ENCODE measurements around the gene RPL38.
A peak's percentile ranks its signal among the peaks of the same experiment; 100 is the strongest.

RPL38 gene

DNA sequence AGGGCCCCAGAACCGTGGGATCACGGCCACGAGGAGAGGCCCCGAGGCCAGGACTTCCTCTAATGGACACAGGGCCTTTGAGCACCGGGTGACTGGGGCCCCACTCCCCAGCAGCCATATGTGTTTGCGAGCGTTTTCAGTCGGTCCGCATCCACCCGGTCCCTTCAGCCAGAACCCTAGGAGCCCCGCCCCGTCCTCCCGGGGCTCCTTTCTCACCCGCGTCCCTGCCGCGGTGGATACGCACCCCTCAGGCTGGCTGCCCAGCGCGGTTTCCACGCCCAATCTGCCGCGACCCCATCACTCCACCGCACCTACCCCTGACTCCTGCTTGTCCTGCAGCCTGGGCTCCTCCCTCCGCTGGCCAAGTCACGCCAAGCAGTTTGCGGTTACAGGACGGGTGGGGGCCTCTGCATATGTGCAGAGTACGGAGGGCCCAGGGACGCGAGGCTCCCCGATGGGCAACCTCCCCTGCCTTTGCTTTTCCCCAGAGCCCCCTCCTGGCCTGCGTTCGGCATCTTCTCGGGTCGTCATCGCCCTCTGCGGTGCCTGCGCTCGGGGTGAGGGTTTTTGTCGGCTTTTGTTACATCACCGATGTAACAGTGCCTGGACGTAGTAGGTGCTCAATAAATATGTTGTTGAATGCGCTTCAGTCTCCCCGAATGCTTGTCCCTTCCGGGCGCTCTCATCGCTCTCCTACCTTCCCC is 8.9 kb downstream of the RPL38 start:
- H3K9me3 ChIP-seq (ENCODE audit: severe bottlenecking) = no peaks in the 10 kb centered on the region
- H3K27me3 ChIP-seq (ENCODE audit: insufficient read depth, low read depth, severe bottlenecking) = no peaks in the 10 kb centered on the region
- DNase-seq = no peak
- H3K27ac ChIP-seq = peak overlapping the region; percentile 75
- TF ChIP-seq CTCF (IDR thresholded peaks at IDR 0.05; ENCODE audit: low read depth, low read length) = no peak
- H3K36me3 ChIP-seq = peaks cover 63% of the 10 kb centered on the region
- H3K4me3 ChIP-seq (ENCODE audit: low read depth, low read length) = no peak overlapping the region

DNA sequence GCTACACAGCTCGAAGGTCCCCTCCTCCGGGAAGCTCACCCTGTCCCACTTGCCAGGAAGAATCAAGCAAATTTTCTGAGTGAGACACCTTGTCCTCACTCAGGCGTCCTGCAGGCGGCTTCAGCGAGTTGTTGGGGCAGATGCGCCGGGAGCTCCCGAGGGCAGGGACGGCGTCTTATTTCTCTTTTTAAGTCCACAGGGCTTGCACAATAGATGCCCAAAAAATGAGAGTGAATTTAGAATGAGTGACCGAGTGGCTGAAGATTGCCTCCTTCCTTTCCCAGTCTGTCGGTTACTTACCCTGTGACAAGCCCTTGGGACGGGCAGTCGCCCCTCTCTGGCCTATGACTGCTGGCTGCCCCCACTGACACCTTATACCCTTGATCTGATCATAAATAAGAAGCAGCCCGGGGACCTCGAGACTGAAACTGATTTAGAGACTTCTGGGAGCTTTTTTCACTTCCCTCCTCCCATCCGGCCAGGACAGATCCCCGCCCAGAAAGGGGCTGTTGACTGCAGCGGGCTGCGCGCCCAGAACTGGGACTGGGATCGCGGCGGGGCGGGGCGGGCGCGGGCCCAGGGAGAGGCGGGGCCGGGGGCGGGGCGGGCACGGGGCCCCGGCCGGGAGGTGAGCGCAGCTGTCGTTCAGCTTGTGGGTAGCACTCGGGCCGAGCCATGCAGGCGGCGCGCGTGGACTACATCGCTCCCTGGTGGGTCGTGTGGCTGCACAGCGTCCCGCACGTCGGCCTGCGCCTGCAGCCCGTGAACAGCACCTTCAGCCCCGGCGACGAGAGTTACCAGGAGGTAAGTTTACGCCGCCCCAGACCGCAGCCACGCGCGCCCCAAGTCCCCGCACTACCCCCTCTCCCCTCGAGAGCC is 9.7 kb downstream of the RPL38 start, which contains the start of gene TTYH2:
Gene TTYH2 (plus strand): TSS at position 659 of the 879 bp plus-strand sequence. CDS start 17 bp downstream, at position 676.
- Histone ChIP-seq H3K4me3 (ENCODE audit: low read depth, low read length) (peak within 1 kb of the TSS; percentile 64), H3K27ac (peak within 1 kb of the TSS; percentile 73)
- no peak for TF ChIP-seq CTCF (IDR thresholded peaks at IDR 0.05; ENCODE audit: low read depth, low read length)

GRCh38 chr17:74213861-74214391 is 10.4 kb downstream of the RPL38 start:
- peak overlapping the region; percentile 64 for H3K27ac ChIP-seq
- TF ChIP-seq CTCF (IDR thresholded peaks at IDR 0.05; ENCODE audit: low read depth, low read length) = no peak

More for the DNA sequence above, 9.7 kb downstream of the RPL38 start, which contains the start of gene TTYH2:
- Histone ChIP-seq H3K27me3 (ENCODE audit: insufficient read depth, low read depth, severe bottlenecking) (no peaks in the 10 kb centered on the region), H3K36me3 (peaks cover 58% of the 10 kb centered on the region), H3K9me3 (ENCODE audit: severe bottlenecking) (no peaks in the 10 kb centered on the region)
- peak; percentile 91 for DNase-seq

GRCh38 chr17:74214484-74215341 is 11.2 kb downstream of the RPL38 start:
- Histone ChIP-seq H3K36me3 (peaks cover 42% of the 10 kb centered on the region), H3K9me3 (ENCODE audit: severe bottlenecking) (no peaks in the 10 kb centered on the region), H3K27ac (peak overlapping the region; percentile 27), H3K27me3 (ENCODE audit: insufficient read depth, low read depth, severe bottlenecking) (no peaks in the 10 kb centered on the region), H3K4me3 (ENCODE audit: low read depth, low read length) (peak overlapping the region; percentile 64)
- peak; percentile 66 for DNase-seq
- TF ChIP-seq CTCF (IDR thresholded peaks at IDR 0.05; ENCODE audit: low read depth, low read length) = peak; percentile 18; the same call in 1 of the 2 replicates

More at GRCh38 chr17:74213861-74214391, 10.4 kb downstream of the RPL38 start:
- Histone ChIP-seq H3K9me3 (ENCODE audit: severe bottlenecking) (no peaks in the 10 kb centered on the region), H3K4me3 (ENCODE audit: low read depth, low read length) (peak overlapping the region; percentile 64), H3K36me3 (peaks cover 50% of the 10 kb centered on the region), H3K27me3 (ENCODE audit: insufficient read depth, low read depth, severe bottlenecking) (no peaks in the 10 kb centered on the region)
- peak; percentile 58 for DNase-seq

DNA sequence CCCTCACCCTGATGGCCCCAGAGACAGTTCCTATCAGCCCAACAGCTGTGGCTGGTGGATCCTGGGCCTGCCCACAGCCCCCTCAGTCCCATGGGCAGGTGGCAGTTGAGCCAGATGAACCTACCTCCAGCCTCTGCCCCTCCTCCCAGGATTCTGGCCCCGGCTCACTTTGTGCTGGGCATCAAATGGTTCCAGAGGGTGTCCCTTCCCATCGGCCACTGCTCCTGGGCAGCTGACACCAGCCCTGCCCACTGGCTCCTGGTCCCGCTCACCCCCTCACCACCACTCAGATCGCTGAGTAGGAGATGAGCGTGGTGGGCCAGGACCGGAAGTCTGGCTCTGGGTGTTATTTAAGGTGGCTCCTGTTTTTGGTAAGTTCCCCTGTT is 11.9 kb downstream of the RPL38 start:
- no peaks in the 10 kb centered on the region for H3K27me3 ChIP-seq (ENCODE audit: insufficient read depth, low read depth, severe bottlenecking)
- no peaks in the 10 kb centered on the region for H3K9me3 ChIP-seq (ENCODE audit: severe bottlenecking)
- H3K27ac ChIP-seq = peak overlapping the region; percentile 27; the same call in 1 of the 2 replicates
- H3K36me3 ChIP-seq = peaks cover 38% of the 10 kb centered on the region
- no peak overlapping the region for H3K4me3 ChIP-seq (ENCODE audit: low read depth, low read length)
- TF ChIP-seq CTCF (IDR thresholded peaks at IDR 0.05; ENCODE audit: low read depth, low read length) = no peak
- no peak for DNase-seq
